HK-2 (cell line): ENCODE measurements around the gene NKX6-2.

ENCODE experiments used
- DNase-seq: peaks from one replicate; pipeline ENCODE4 v3.0.0-alpha.2; 2018; ENCODE audit not compliant: unreplicated experiment

Gene NKX6-2

GRCh38 chr10:132755166-132755711 is 30.7 kb downstream of the NKX6-2 start:
- no peak for DNase-seq

- DNase-seq: no peak
Measured at GRCh38 chr10:132754071-132754470, 31.9 kb downstream of the NKX6-2 start.

- DNase-seq: no peak
Measured at GRCh38 chr10:132753596-132753995, 32.4 kb downstream of the NKX6-2 start.

GRCh38 chr10:132752961-132753360 is 33.0 kb downstream of the NKX6-2 start:
- no peak for DNase-seq

- no peak for DNase-seq
Measured at GRCh38 chr10:132752378-132752777, 33.6 kb downstream of the NKX6-2 start.

GRCh38 chr10:132750936-132751335 is 35.0 kb downstream of the NKX6-2 start:
- DNase-seq: no peak

GRCh38 chr10:132749371-132749795 is 36.6 kb downstream of the NKX6-2 start:
- no peak for DNase-seq

GRCh38 chr10:132748545-132749370 is 37.2 kb downstream of the NKX6-2 start:
- no peak for DNase-seq

GRCh38 chr10:132748135-132748534 is 37.8 kb downstream of the NKX6-2 start:
- no peak for DNase-seq

- no peak for DNase-seq
Measured at GRCh38 chr10:132746801-132747625, 38.9 kb downstream of the NKX6-2 start.

GRCh38 chr10:132746386-132746785 is 39.6 kb downstream of the NKX6-2 start:
- no peak for DNase-seq

- no peak for DNase-seq
Measured at GRCh38 chr10:132745971-132746370, 40.0 kb downstream of the NKX6-2 start.

GRCh38 chr10:132745511-132745910 is 40.4 kb downstream of the NKX6-2 start:
- DNase-seq: no peak

- DNase-seq: no peak
Measured at GRCh38 chr10:132744839-132745238, 41.1 kb downstream of the NKX6-2 start.

- peak; percentile 16 for DNase-seq
Measured at GRCh38 chr10:132743925-132744490, 41.9 kb downstream of the NKX6-2 start.

GRCh38 chr10:132743196-132743924 is 42.6 kb downstream of the NKX6-2 start:
- DNase-seq: peak; percentile 37

- DNase-seq: no peak
Measured at GRCh38 chr10:132742837-132743194, 43.1 kb downstream of the NKX6-2 start.

- no peak for DNase-seq
Measured at GRCh38 chr10:132742167-132742836, 43.6 kb downstream of the NKX6-2 start.

- no peak for DNase-seq
Measured at GRCh38 chr10:132740588-132740987, 45.4 kb downstream of the NKX6-2 start.

GRCh38 chr10:132739225-132739613 is 46.7 kb downstream of the NKX6-2 start:
- no peak for DNase-seq
